ENCODE results near the gene ADCY9.

The ADCY9 gene

DNA sequence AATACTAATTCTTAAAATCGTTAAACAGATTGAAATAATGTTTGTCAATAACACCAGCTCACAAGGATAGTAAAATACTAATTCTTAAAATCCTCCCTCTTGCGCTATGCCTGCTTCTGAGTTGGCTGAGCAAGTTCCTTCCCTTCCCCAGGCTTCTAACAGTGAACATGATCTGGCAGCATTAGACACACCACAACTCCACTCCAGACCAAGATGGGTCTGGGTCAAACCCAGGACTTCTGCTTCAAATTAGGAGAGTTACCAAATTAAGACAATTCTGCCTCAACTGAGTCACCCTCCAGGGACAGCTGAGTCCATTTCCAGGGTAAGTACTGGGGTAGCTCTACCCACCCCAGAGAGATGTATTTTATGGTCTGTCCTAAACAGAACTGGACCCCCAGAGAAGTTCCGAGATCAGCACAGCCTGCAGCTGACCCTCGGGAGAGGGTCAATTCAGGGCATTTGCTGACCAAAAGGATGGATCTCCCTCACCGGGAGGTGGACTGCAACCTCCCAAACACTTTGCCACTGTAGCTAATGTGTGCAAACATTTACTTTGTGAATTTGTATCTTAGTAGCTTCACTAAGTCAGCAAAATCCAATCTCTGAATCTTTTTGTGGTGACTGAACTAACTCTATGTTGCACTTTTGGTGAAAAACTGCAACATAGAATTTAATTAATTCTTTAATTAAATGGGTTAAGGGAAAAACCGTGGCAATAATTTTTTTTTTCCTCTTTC, 48.8 kb downstream of the ADCY9 start:
- DNase-seq (ENCODE audit: low read depth) = no peak
- H3K4me3 ChIP-seq (ENCODE audit: low read length) = no peak overlapping the region
- TF ChIP-seq CTCF (conservative IDR thresholded peaks at IDR 0.05; ENCODE audit: low read depth, low read length) = no peak

DNA sequence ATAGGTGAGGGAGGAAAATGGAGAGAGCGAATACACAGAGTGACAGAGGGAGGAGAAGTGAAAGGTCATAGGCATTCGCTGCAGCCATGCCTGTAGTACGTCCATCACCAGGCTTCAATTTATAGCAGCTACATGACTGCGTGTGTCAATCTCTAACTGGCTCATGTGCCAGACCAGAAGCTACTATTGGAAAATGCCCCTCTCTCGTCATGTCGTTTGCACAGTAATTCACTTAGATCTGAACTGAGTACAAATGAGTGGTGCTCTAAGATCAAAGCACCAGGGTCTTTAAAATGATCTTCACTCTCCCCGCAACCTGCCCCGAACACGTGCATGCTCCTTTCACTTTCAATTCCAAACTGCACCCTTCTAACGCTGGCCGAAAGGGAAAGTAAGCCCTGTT, 51.3 kb downstream of the ADCY9 start:
- no peak overlapping the region for H3K4me3 ChIP-seq (ENCODE audit: low read length)
- DNase-seq (ENCODE audit: low read depth) = no peak

GRCh38 chr16:4062212-4062802, 53.9 kb downstream of the ADCY9 start:
- DNase-seq (ENCODE audit: low read depth) = no peak
- no peak for TF ChIP-seq CTCF (conservative IDR thresholded peaks at IDR 0.05; ENCODE audit: low read depth, low read length)
- no peak overlapping the region for H3K4me3 ChIP-seq (ENCODE audit: low read length)

More for the DNA sequence above, 51.3 kb downstream of the ADCY9 start:
- no peak for TF ChIP-seq CTCF (conservative IDR thresholded peaks at IDR 0.05; ENCODE audit: low read depth, low read length)

DNA sequence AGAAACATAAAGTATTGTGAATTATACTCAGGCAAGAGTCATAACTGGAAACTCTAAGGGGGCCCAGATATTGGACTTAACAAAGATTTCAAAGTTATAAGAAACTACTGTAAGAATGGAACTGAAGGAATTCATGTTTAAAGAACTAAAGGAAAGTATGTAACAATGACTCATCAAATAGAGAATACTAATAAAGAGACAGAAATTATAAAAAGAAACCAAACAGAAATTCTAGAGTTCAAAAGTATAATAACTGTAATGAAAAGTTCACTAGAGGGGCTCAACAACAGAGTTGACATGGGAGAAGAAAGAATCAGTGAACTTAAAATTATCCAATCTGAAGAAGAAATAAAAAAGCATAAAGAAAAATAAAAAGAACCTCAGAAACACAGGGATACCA, 55.4 kb downstream of the ADCY9 start:
- DNase-seq (ENCODE audit: low read depth) = no peak
- TF ChIP-seq CTCF (conservative IDR thresholded peaks at IDR 0.05; ENCODE audit: low read depth, low read length) = no peak
- H3K4me3 ChIP-seq (ENCODE audit: low read length) = no peak overlapping the region

DNA sequence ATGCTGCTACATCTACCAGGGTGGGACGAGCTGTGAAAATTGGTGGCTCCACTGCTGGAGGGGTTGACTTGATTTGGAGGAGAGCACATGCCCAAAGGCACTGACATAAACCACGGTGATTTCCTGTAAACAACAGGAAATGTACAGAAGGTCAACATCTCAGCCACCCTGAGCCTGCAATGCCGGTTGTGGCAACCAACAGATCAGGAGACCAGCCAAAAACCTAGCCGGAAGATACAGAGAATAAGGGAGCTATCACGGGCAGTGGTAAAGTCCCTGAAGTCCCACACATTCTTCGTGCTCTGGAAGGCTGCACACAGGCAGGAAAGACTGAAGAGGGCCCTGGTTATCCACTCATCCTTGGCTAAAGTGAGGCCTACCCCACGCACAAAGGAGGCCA, 56.2 kb downstream of the ADCY9 start:
- no peak overlapping the region for H3K4me3 ChIP-seq (ENCODE audit: low read length)
- DNase-seq (ENCODE audit: low read depth) = no peak
- no peak for TF ChIP-seq CTCF (conservative IDR thresholded peaks at IDR 0.05; ENCODE audit: low read depth, low read length)

DNA sequence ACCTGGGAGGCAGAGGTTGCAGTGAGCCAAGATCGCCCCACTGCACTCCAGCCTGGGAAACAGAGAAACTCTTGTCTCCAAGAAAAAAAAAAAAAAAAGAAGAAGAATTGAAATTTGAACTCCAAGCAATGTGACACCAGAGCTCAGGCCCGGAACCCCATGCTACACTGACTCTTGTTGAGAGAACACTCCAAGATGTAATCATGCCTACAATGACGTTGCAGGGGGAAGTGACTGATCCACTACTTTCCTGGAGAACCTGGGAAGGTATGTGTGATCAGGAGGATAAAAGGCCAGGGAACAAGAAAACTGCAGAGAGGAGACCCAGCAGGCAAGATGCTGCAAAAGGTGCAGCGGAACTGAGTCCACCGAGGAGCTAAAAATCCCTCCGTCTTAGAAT, 57.9 kb downstream of the ADCY9 start:
- TF ChIP-seq CTCF (conservative IDR thresholded peaks at IDR 0.05; ENCODE audit: low read depth, low read length) = no peak
- DNase-seq (ENCODE audit: low read depth) = no peak
- no peak overlapping the region for H3K4me3 ChIP-seq (ENCODE audit: low read length)

DNA sequence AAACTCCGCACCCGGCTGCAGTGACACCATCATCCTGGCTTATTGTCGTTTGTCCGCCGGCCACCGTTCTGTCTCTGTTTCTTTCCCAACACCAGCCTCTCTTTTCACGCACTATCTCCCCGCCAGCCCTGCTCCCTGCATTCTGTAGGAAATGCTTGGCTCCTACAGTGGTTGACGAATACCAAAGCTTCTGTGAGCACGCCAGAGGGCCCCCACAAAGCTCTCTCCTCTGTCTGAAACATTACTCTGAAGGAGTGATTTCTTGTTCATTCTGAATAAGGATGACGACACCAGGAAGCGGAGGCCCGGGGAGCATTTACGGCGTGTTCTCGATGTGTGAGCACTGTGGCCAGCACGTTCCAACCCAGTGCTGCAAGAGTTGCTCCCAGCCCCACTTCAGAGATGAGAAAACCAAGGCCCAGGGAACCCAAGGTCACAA, 58.8 kb downstream of the ADCY9 start:
- H3K4me3 ChIP-seq (ENCODE audit: low read length) = no peak overlapping the region
- no peak for DNase-seq (ENCODE audit: low read depth)
- no peak for TF ChIP-seq CTCF (conservative IDR thresholded peaks at IDR 0.05; ENCODE audit: low read depth, low read length)
